ENCODE results near the gene RAB43. TPM values are rescaled to one million over a fixed set of nuclear protein-coding genes. Genes with fewer than 3 reads are reported as not detected.

Gene RAB43
- total and polyA plus RNA-seq, 4 donors = 3.5 to 25.4 (median 17.1) TPM

DNA sequence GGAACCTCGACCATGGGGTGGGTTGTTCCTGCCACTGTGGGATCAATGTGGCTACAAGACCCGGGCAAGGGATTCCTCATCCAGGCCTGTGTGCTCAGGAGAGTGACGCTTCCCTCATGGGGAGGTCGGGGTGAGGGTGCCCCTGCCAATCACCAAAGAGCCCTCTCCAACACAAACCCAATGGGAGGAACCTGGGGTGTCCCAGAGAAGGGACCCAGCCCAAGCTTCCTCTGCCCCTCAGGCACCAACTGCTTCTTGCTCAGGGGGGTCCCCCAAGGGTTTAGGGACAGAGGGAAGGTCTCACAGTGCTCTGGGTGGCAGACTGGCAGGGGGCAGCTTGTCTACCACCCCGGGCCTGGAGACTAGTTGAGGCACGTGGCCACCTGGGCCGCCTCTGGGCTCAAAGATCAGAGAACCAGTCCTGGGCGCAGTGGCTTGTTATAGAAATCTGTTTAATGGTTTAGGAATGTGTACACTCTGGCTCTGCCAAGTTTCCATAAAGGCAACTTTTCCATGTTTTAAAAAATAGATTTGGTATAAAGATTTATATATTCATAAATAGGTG lies 34.4 kb downstream of the RAB43 start:
- Histone ChIP-seq H3K9me3 (ENCODE audit: control insufficient read depth, low read length) (no peaks in the 10 kb centered on the region), H3K27me3 (ENCODE audit: control insufficient read depth in 1 of 2, insufficient read depth in 2 of 2, low read length in 1 of 2) (no peaks in the 10 kb centered on the region), H3K36me3 (ENCODE audit: control insufficient read depth in 1 of 2, insufficient read depth in 2 of 2, low read length in 1 of 2) (no peaks in the 10 kb centered on the region), H3K4me1 (ENCODE audit: control insufficient read depth in 1 of 2, insufficient read depth in 2 of 2, low read length in 2 of 2) (peaks cover 0 to 3% of the 10 kb centered on the region in 2 donors), H3K4me3 (ENCODE audit: low read length in 2 of 2) (no peak overlapping the region), H3K27ac (ENCODE audit: low read depth in 1 of 2, low read length in 2 of 2) (peak overlapping the region; percentile 15 to 99)
- ATAC-seq (ENCODE audit: low FRiP score) = peak; percentile 83
- DNase-seq = peak; percentile 79 to 86
- intact Hi-C loops (cut with DNase I) = loop anchor here (2.0 to 5.0 kb wide), 2 partner anchors 32 to 35 kb away; no protein-coding TSS in a partner anchor
- 26 to 27% methylated on average over 8 of the region's 8 CpGs for WGBS, 2 donors

- no peak overlapping the region for H3K27ac ChIP-seq (ENCODE audit: low read depth in 1 of 2, low read length in 2 of 2)
- no peaks in the 10 kb centered on the region for H3K9me3 ChIP-seq (ENCODE audit: control insufficient read depth, low read length)
- H3K27me3 ChIP-seq (ENCODE audit: control insufficient read depth in 1 of 2, insufficient read depth in 2 of 2, low read length in 1 of 2) = no peaks in the 10 kb centered on the region
- WGBS, 2 donors = 98% methylated on average over 4 of the region's 4 CpGs
- ATAC-seq (ENCODE audit: low FRiP score) (no peak), DNase-seq (peak in 1 of 2 donors; percentile 33)
- H3K36me3 ChIP-seq (ENCODE audit: control insufficient read depth in 1 of 2, insufficient read depth in 2 of 2, low read length in 1 of 2) = no peaks in the 10 kb centered on the region
- H3K4me1 ChIP-seq (ENCODE audit: control insufficient read depth in 1 of 2, insufficient read depth in 2 of 2, low read length in 2 of 2) = peaks cover 0 to 3% of the 10 kb centered on the region in 2 donors
- no peak overlapping the region for H3K4me3 ChIP-seq (ENCODE audit: low read length in 2 of 2)
- intact Hi-C loops (cut with DNase I) = loop anchor here (2.0 to 5.0 kb wide), 2 partner anchors 31 to 34 kb away; no protein-coding TSS in a partner anchor
Observed at GRCh38 chr3:129085818-129086217, 35.8 kb downstream of the RAB43 start.

- intact Hi-C loops (cut with DNase I) = loop anchor here in 1 of 2 donors (5.0 kb wide), 1 partner anchor 33 kb away; no protein-coding TSS in a partner anchor
- Histone ChIP-seq H3K27ac (ENCODE audit: low read depth in 1 of 2, low read length in 2 of 2) (no peak overlapping the region), H3K4me1 (ENCODE audit: control insufficient read depth in 1 of 2, insufficient read depth in 2 of 2, low read length in 2 of 2) (peaks cover 0 to 3% of the 10 kb centered on the region in 2 donors), H3K27me3 (ENCODE audit: control insufficient read depth in 1 of 2, insufficient read depth in 2 of 2, low read length in 1 of 2) (no peaks in the 10 kb centered on the region), H3K9me3 (ENCODE audit: control insufficient read depth, low read length) (no peaks in the 10 kb centered on the region), H3K36me3 (ENCODE audit: control insufficient read depth in 1 of 2, insufficient read depth in 2 of 2, low read length in 1 of 2) (no peaks in the 10 kb centered on the region), H3K4me3 (ENCODE audit: low read length in 2 of 2) (no peak overlapping the region)
- peak in 1 of 2 donors; percentile 17 for DNase-seq
- ATAC-seq (ENCODE audit: low FRiP score) = no peak
- WGBS, 2 donors = 93 to 94% methylated on average over 12 of the region's 12 CpGs
Observed at GRCh38 chr3:129085165-129085715, 36.4 kb downstream of the RAB43 start.

- Histone ChIP-seq H3K36me3 (ENCODE audit: control insufficient read depth in 1 of 2, insufficient read depth in 2 of 2, low read length in 1 of 2) (no peaks in the 10 kb centered on the region), H3K27me3 (ENCODE audit: control insufficient read depth in 1 of 2, insufficient read depth in 2 of 2, low read length in 1 of 2) (no peaks in the 10 kb centered on the region), H3K9me3 (ENCODE audit: control insufficient read depth, low read length) (no peaks in the 10 kb centered on the region), H3K27ac (ENCODE audit: low read depth in 1 of 2, low read length in 2 of 2) (no peak overlapping the region), H3K4me3 (ENCODE audit: low read length in 2 of 2) (no peak overlapping the region), H3K4me1 (ENCODE audit: control insufficient read depth in 1 of 2, insufficient read depth in 2 of 2, low read length in 2 of 2) (peaks cover 0 to 3% of the 10 kb centered on the region in 2 donors)
- intact Hi-C loops (cut with DNase I) = no loop called here
- DNase-seq (no peak), ATAC-seq (ENCODE audit: low FRiP score) (no peak)
- 87 to 90% methylated on average over 6 of the region's 6 CpGs for WGBS, 2 donors
Observed at GRCh38 chr3:129084501-129084900, 37.1 kb downstream of the RAB43 start.

GRCh38 chr3:129082026-129082425 lies 39.6 kb downstream of the RAB43 start:
- no peak overlapping the region for H3K4me3 ChIP-seq (ENCODE audit: low read length in 2 of 2)
- DNase-seq = no peak
- 68 to 71% methylated on average over 9 of the region's 9 CpGs for WGBS, 2 donors
- no peaks in the 10 kb centered on the region for H3K9me3 ChIP-seq (ENCODE audit: control insufficient read depth, low read length)
- H3K27ac ChIP-seq (ENCODE audit: low read depth in 1 of 2, low read length in 2 of 2) = no peak overlapping the region
- H3K4me1 ChIP-seq (ENCODE audit: control insufficient read depth in 1 of 2, insufficient read depth in 2 of 2, low read length in 2 of 2) = no peaks in the 10 kb centered on the region
- ATAC-seq (ENCODE audit: low FRiP score) = no peak
- H3K36me3 ChIP-seq (ENCODE audit: control insufficient read depth in 1 of 2, insufficient read depth in 2 of 2, low read length in 1 of 2) = no peaks in the 10 kb centered on the region
- intact Hi-C loops (cut with DNase I) = no loop called here
- no peaks in the 10 kb centered on the region for H3K27me3 ChIP-seq (ENCODE audit: control insufficient read depth in 1 of 2, insufficient read depth in 2 of 2, low read length in 1 of 2)

DNA sequence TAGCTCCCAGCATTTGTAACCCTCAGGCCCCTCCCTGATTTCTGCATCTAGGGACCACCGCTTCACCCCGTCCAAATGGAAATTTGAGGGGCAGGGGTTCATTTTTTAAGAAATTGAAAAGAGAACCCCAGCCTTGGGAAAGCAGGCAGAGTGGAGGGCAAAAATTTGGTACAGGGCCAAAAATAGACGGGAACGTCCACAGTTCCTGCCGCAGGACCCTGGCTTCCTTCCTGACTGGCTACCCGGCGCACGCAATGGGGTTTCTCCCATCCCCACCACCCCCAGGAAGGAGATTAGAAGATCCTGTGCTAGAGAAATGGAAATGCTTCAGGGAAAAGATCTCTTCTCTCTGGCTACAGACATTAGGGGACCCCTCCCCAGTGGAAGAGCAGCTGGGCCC lies 40.1 kb downstream of the RAB43 start:
- H3K27me3 ChIP-seq (ENCODE audit: control insufficient read depth in 1 of 2, insufficient read depth in 2 of 2, low read length in 1 of 2) = no peaks in the 10 kb centered on the region
- intact Hi-C loops (cut with DNase I) = no loop called here
- no peaks in the 10 kb centered on the region for H3K9me3 ChIP-seq (ENCODE audit: control insufficient read depth, low read length)
- no peak overlapping the region for H3K27ac ChIP-seq (ENCODE audit: low read depth in 1 of 2, low read length in 2 of 2)
- H3K36me3 ChIP-seq (ENCODE audit: control insufficient read depth in 1 of 2, insufficient read depth in 2 of 2, low read length in 1 of 2) = no peaks in the 10 kb centered on the region
- DNase-seq = no peak
- no peaks in the 10 kb centered on the region for H3K4me1 ChIP-seq (ENCODE audit: control insufficient read depth in 1 of 2, insufficient read depth in 2 of 2, low read length in 2 of 2)
- WGBS, 2 donors = 48 to 53% methylated on average over 8 of the region's 8 CpGs
- ATAC-seq (ENCODE audit: low FRiP score) = no peak
- H3K4me3 ChIP-seq (ENCODE audit: low read length in 2 of 2) = no peak overlapping the region

DNA sequence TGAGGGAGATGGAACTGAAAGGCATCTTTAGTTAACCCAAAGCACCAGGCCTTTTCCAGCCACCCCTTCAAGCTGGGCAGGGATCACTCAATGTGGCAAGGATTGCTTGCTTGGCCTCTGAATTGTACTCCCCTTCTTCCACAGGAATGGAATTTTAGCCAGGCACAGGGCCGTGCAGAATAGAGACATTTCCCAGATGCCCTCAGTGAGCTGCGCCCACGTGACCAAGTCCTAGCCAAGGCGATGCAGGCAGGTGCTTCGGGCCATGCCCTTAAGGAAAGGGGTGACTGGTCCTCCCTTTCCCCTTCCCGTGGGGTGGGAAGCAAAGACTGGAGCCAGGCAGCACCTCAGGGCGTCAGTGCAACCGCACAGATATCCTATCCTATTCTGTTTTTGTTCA lies 43.1 kb downstream of the RAB43 start:
- H3K4me1 ChIP-seq (ENCODE audit: control insufficient read depth in 1 of 2, insufficient read depth in 2 of 2, low read length in 2 of 2) = no peaks in the 10 kb centered on the region
- H3K27me3 ChIP-seq (ENCODE audit: control insufficient read depth in 1 of 2, insufficient read depth in 2 of 2, low read length in 1 of 2) = no peaks in the 10 kb centered on the region
- intact Hi-C loops (cut with DNase I) = no loop called here
- ATAC-seq (ENCODE audit: low FRiP score) (no peak), DNase-seq (peak in 1 of 2 donors; percentile 29)
- H3K4me3 ChIP-seq (ENCODE audit: low read length in 2 of 2) = no peak overlapping the region
- 53 to 71% methylated on average over 8 of the region's 8 CpGs for WGBS, 2 donors
- no peak overlapping the region for H3K27ac ChIP-seq (ENCODE audit: low read depth in 1 of 2, low read length in 2 of 2)
- H3K9me3 ChIP-seq (ENCODE audit: control insufficient read depth, low read length) = no peaks in the 10 kb centered on the region
- no peaks in the 10 kb centered on the region for H3K36me3 ChIP-seq (ENCODE audit: control insufficient read depth in 1 of 2, insufficient read depth in 2 of 2, low read length in 1 of 2)

GRCh38 chr3:129077222-129077621 lies 44.4 kb downstream of the RAB43 start:
- H3K9me3 ChIP-seq (ENCODE audit: control insufficient read depth, low read length) = no peaks in the 10 kb centered on the region
- ATAC-seq (ENCODE audit: low FRiP score) (no peak), DNase-seq (peak in 1 of 2 donors; percentile 24)
- intact Hi-C loops (cut with DNase I) = no loop called here
- no peaks in the 10 kb centered on the region for H3K27me3 ChIP-seq (ENCODE audit: control insufficient read depth in 1 of 2, insufficient read depth in 2 of 2, low read length in 1 of 2)
- no peaks in the 10 kb centered on the region for H3K36me3 ChIP-seq (ENCODE audit: control insufficient read depth in 1 of 2, insufficient read depth in 2 of 2, low read length in 1 of 2)
- no peaks in the 10 kb centered on the region for H3K4me1 ChIP-seq (ENCODE audit: control insufficient read depth in 1 of 2, insufficient read depth in 2 of 2, low read length in 2 of 2)
- no peak overlapping the region for H3K4me3 ChIP-seq (ENCODE audit: low read length in 2 of 2)
- H3K27ac ChIP-seq (ENCODE audit: low read depth in 1 of 2, low read length in 2 of 2) = peak overlapping the region in 1 of 2 donors; percentile 3
- 39 to 45% methylated on average over 7 of the region's 7 CpGs for WGBS, 2 donors
